Smooth muscle cell (in vitro differentiated cells): ENCODE data around the gene NEDD4L. TPM values are rescaled to one million over a fixed set of nuclear protein-coding genes. Genes with fewer than 3 reads are reported as not detected.

Experiments
- DNase-seq: peaks from one replicate; lab custom pipeline; 2025; ENCODE audit not compliant: unreplicated experiment; lab: John Stamatoyannopoulos, UW
- H2AFZ ChIP-seq: fragments of 200-600 bp; sonication (generic); 2 replicates; pipeline ENCODE4 v1.6.0; 2016; ENCODE audit warnings: antibody characterized with exemption, low read depth, mild to moderate bottlenecking
- H3F3A ChIP-seq: fragments of 200-600 bp; sonication (generic); 2 replicates; pipeline ENCODE4 v1.6.0; 2017; ENCODE audit warnings: antibody characterized with exemption, low read depth
- H3K27ac ChIP-seq: fragments of 200-600 bp; sonication (generic); 2 replicates; pipeline ENCODE4 v1.5.1; 2016; ENCODE audit warnings: low read depth, mild to moderate bottlenecking
- H3K27me3 ChIP-seq: fragments of 200-600 bp; sonication (generic); 2 replicates; pipeline ENCODE4 v1.6.1; 2016; ENCODE audit warnings: low read depth, mild to moderate bottlenecking
- H3K36me3 ChIP-seq: fragments of 200-600 bp; sonication (generic); 2 replicates; pipeline ENCODE4 v1.5.1; 2016; ENCODE audit warnings: low read depth
- H3K4me1 ChIP-seq: fragments of 200-600 bp; sonication (generic); 2 replicates; pipeline ENCODE4 v1.5.1; 2016; ENCODE audit warnings: low read depth
- H3K4me2 ChIP-seq: fragments of 200-600 bp; sonication (generic); 2 replicates; pipeline ENCODE4 v1.6.0; 2016; ENCODE audit warnings: mild to moderate bottlenecking
- H3K4me3 ChIP-seq: fragments of 200-600 bp; sonication (generic); 2 replicates; pipeline ENCODE4 v1.5.1; 2016; ENCODE audit warnings: mild to moderate bottlenecking
- H3K79me2 ChIP-seq: fragments of 200-600 bp; sonication (generic); 2 replicates; pipeline ENCODE4 v1.6.0; 2016; ENCODE audit warnings: low read depth, mild to moderate bottlenecking
- H3K9ac ChIP-seq: fragments of 200-600 bp; sonication (generic); 2 replicates; pipeline ENCODE4 v1.6.0; 2016; ENCODE audit warnings: low read depth
- H3K9me3 ChIP-seq: fragments of 200-600 bp; sonication (generic); replicated peaks from 2 replicates; pipeline ENCODE4 v1.5.1; 2016; ENCODE audit warnings: low read depth
- H4K20me1 ChIP-seq: fragments of 200-600 bp; sonication (generic); 2 replicates; pipeline ENCODE4 v1.6.0; 2016; ENCODE audit warnings: low read depth
- WGBS: methylation state at CpG from one replicate; pipeline ENCODE4 v1.1.7; 2016; ENCODE audit warnings: low lambda C conversion rate; 5-methylcytosine and 5-hydroxymethylcytosine counted together
- polyA plus RNA-seq: library from polyadenylated mRNA; unstranded; fragments of >200 nt; fragmentation: Nextera tagmentation; extraction: Ambion mirVana; gene quantifications from 2 replicates; pipeline ENCODE4 v1.2.1, GENCODE V29; 2016
- total RNA-seq: library from RNA; depleted of rRNA; stranded (reverse); fragments of >200 nt; gene quantifications from 2 replicates; pipeline ENCODE4 v1.2.3, GENCODE V29; 2014
- TF ChIP-seq, protein P1 (sequence below): fragments of 200-600 bp; sonication (generic); IDR thresholded peaks from 2 replicates; pipeline ENCODE4 v1.5.1; 2017; ENCODE audit warnings: borderline replicate concordance, mild to moderate bottlenecking, antibody characterized with exemption; ENCODE audit not compliant: insufficient read depth, poor library complexity, severe bottlenecking

NEDD4L gene
- total and polyA plus RNA-seq, 2 experiments from 2014 or later: 8.7 to 41.3 TPM

DNA sequence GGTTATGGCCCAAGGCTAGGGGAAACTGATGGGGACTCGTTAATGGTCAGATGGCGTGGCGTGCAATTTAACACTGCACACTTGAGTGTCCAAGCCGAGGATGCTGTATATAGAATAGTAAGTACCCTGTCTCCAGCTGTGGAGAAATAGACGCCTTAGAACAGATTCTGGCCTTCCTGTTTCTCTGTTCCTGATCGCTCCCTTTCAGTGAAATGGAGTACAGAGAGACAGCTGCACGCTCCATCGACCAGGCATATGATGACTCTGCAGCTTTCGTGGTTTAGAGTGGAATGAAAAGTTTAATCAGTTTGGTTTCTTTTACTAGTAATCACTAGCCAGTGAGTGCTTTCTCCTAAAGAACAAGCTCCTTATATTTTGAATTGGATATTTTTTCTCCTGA, 213.4 kb downstream of the NEDD4L start:
- H2AFZ ChIP-seq: peak overlapping the region; percentile 39

DNA sequence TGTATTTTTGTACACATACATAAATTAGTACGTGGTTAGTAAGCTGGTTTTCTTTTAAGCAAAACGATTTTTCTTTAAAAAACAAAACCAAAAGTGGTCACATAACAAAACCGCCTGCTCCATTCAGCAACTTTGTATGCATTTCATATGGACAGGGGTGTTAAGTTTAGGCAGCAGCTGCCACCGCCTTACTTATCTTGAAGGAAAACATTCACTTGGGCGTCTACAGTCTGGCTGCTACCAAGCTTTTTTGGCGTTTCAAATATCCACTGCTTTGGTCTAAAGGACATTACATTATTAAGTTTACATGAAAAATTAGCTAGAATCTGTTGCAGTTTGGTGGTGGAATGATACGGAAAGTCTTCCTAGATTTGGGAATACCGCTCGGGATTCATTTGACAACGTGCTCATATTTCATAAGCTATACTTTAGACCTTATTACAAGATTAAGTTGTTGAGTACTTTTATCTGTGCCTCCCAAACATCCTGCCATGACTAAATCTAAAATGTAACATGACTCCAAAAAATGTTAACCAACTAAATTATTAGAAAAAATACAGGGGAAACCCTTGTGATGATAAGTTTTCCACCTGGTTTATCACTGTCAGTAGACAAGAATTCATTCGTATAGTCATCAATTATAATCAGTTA, 214.8 kb downstream of the NEDD4L start:
- Histone ChIP-seq H2AFZ (no peak overlapping the region), H3K4me1 (peaks cover 25% of the 10 kb centered on the region), H3F3A (peaks cover 3% of the 10 kb centered on the region), H3K9me3 (no peaks in the 10 kb centered on the region), H3K79me2 (peaks cover 3% of the 10 kb centered on the region), H3K27me3 (no peaks in the 10 kb centered on the region), H4K20me1 (no peaks in the 10 kb centered on the region), H3K9ac (no peak overlapping the region), H3K4me3 (no peak overlapping the region), H3K36me3 (no peaks in the 10 kb centered on the region), H3K27ac (no peak overlapping the region), H3K4me2 (peak overlapping the region; percentile 39)
- no peak for DNase-seq
- TF ChIP-seq, protein P1, sequence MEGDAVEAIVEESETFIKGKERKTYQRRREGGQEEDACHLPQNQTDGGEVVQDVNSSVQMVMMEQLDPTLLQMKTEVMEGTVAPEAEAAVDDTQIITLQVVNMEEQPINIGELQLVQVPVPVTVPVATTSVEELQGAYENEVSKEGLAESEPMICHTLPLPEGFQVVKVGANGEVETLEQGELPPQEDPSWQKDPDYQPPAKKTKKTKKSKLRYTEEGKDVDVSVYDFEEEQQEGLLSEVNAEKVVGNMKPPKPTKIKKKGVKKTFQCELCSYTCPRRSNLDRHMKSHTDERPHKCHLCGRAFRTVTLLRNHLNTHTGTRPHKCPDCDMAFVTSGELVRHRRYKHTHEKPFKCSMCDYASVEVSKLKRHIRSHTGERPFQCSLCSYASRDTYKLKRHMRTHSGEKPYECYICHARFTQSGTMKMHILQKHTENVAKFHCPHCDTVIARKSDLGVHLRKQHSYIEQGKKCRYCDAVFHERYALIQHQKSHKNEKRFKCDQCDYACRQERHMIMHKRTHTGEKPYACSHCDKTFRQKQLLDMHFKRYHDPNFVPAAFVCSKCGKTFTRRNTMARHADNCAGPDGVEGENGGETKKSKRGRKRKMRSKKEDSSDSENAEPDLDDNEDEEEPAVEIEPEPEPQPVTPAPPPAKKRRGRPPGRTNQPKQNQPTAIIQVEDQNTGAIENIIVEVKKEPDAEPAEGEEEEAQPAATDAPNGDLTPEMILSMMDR: no peak
- WGBS: 63% methylated on average over 11 of the region's 11 CpGs

More for the DNA sequence above, 213.4 kb downstream of the NEDD4L start:
- H3K4me2 ChIP-seq: peak overlapping the region; percentile 35
- TF ChIP-seq, protein P1: no peak
- H3K27ac ChIP-seq: peak overlapping the region; percentile 50
- H3K4me3 ChIP-seq: no peak overlapping the region
- no peaks in the 10 kb centered on the region for H4K20me1 ChIP-seq
- H3K9ac ChIP-seq: no peak overlapping the region
- peaks cover 25% of the 10 kb centered on the region for H3K4me1 ChIP-seq
- peaks cover 3% of the 10 kb centered on the region for H3K79me2 ChIP-seq
- H3F3A ChIP-seq: peaks cover 3% of the 10 kb centered on the region
- no peaks in the 10 kb centered on the region for H3K27me3 ChIP-seq
- no peaks in the 10 kb centered on the region for H3K9me3 ChIP-seq
- no peak for DNase-seq
- no peaks in the 10 kb centered on the region for H3K36me3 ChIP-seq
- WGBS: 39% methylated on average over 9 of the region's 9 CpGs

DNA sequence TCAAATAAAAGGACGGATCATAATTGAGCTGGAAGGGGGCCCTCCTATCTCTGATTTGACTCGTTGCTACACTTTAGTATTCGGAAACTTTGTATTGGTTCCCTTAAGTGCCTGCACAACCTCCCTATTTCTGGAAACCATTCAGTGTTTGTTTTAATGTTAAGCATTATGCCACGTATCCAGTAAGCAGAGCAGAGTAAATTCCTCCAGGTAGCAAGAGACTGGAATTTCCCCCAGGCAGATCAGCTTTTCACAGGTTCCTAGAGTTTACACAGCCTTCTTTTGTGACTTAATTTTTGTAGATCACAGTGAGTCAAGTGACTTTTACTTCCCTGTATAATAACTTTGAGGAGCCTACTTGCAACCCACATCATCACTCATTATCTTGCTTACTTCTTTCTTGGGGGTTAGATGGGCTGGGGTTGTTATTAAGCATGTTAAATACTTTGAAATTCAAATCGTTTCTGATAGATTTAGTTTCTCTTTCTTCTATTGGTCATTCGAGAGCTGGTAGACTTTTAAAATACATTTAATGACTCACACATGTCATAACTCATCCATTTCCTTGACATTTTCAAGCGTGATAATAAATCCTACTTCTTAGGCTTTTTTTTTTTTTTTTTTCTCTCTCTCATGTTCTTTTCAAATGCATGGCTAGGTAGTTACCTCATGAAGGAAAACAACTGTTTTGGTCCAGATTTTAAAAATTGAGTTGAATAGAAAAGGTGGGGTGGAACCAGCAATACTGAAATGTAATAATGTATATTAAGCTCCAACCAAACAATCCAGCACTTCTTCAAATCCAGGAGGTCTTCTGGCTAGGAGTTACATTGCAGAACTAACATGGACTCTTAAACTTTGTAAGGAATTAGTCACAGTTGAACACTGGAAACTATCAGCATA, 219.3 kb downstream of the NEDD4L start:
- Histone ChIP-seq H3K4me1 (peaks cover 5% of the 10 kb centered on the region), H3K4me2 (peak overlapping the region; percentile 70), H3F3A (no peaks in the 10 kb centered on the region), H3K79me2 (peaks cover 3% of the 10 kb centered on the region), H3K4me3 (peak overlapping the region; percentile 29), H3K27ac (peak overlapping the region; percentile 74), H3K36me3 (no peaks in the 10 kb centered on the region), H3K9me3 (no peaks in the 10 kb centered on the region), H2AFZ (no peak overlapping the region), H4K20me1 (no peaks in the 10 kb centered on the region), H3K9ac (peak overlapping the region; percentile 35), H3K27me3 (no peaks in the 10 kb centered on the region)
- TF ChIP-seq, protein P1: no peak
- no peak for DNase-seq
- WGBS: 59% methylated on average over 7 of the region's 7 CpGs
